GM12891 (cell line): ENCODE results near the gene CD4.
"Not testable (repeated sequence)": the region's sequence is repeated elsewhere in the genome, so short reads cannot be mapped to it uniquely, and the experiment has no call there.

Experiments
- DNase-seq: peaks from one replicate; pipeline ENCODE4 v3.0.0; 2011; ENCODE audit warnings: low spot score; ENCODE audit not compliant: insufficient read length
- FAIRE-seq: peaks from 2 replicates; lab custom pipeline; 2011; peaks lifted over from hg19 to GRCh38; lab: Jason Lieb, UNC
- PAX5 ChIP-seq: IDR thresholded peaks from 2 replicates; pipeline ENCODE4 v1.6.1; 2011; ENCODE audit warnings: low read length, moderate library complexity, mild to moderate bottlenecking; ENCODE audit not compliant: insufficient read depth, severe bottlenecking
- POLR2A ChIP-seq: IDR thresholded peaks from 2 replicates; pipeline ENCODE4 v1.6.1; 2011; ENCODE audit warnings: low read depth, low read length, control low read depth
- POLR2AphosphoS5 ChIP-seq: IDR thresholded peaks from 2 replicates; pipeline ENCODE4 v1.6.1; 2011; ENCODE audit warnings: low read depth, low read length, control low read depth
- POU2F2 ChIP-seq: IDR thresholded peaks from 2 replicates; pipeline ENCODE4 v1.6.1; 2011; ENCODE audit warnings: low read depth, mild to moderate bottlenecking, control low read depth, low read length, moderate library complexity
- SPI1 ChIP-seq: IDR thresholded peaks from 2 replicates; pipeline ENCODE4 v1.6.1; 2011; ENCODE audit warnings: low read depth, low read length, control low read depth
- TAF1 ChIP-seq: IDR thresholded peaks from 2 replicates; pipeline ENCODE4 v1.6.1; 2011; ENCODE audit warnings: low read depth, low read length, control low read depth

CD4 gene

DNA sequence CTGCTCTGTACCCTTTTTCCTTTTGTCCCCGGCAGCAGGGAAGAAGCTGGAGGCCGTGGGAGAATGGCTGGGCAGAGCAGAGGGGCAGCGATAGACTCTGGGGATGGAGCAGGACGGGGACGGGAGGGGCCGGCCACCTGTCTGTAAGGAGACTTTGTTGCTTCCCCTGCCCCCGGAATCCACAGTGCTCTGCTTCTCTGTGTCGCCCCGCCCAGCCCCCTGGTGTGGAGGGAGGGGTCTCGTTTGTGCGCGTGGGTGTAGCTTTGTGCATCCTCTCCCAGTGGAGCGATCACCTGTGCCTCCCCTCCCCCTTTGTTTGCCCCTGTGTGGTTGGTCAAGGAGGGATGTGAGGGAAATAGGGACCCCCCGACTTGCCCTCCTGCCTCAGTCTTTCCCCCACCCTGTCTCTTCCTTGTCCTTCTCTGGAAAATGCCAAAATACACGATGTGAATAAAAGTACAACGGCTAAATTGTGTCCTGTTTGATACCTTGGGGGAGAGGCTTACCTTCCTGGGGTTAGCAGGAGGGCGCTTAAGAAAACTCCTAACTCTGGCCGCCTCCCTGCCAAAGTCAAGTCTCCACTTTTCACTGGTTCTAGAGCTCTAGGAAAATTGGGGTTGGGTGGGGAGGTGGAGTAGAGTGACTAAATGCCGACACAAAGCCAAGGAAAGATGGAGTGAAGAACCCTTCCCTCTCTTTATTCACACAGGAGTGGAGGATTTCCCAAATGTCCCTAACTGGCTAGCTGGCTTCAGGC is 77.0 kb downstream of the CD4 start:
- FAIRE-seq = no peak
- TF ChIP-seq POU2F2 = no peak
- TF ChIP-seq PAX5 = no peak
- no peak for TF ChIP-seq POLR2A
- no peak for TF ChIP-seq TAF1
- no peak for TF ChIP-seq SPI1
- TF ChIP-seq POLR2AphosphoS5 = no peak
- DNase-seq = no peak

DNA sequence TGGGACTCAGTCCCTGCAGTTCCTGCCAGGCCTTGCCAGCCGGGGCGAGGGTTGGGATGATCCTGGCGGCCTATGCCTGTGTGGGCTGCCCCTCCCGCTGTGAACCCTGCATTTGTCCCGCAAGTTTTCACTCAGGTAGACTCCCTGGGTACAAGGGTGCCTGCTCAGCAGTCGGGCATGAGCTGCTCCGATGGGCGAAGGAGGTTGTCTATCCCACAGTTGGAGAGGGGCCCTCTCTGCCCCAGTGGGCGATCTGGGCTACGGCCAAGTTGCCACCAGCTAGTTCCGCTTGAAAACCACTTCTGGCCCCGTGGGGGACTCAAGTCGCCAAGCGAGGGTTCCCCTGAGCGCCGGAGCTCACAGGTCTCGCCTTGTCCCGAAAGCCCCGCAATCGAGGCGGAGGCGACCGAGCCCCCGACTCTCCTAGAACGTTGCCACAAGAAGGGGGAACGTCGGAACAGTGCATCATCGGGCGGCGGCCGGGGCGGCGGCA is 77.6 kb downstream of the CD4 start:
- DNase-seq (no peak), FAIRE-seq (no peak)
- no peak for TF ChIP-seq POLR2A
- TF ChIP-seq PAX5 = no peak
- TF ChIP-seq POLR2AphosphoS5 = no peak
- TF ChIP-seq TAF1 = no peak
- no peak for TF ChIP-seq SPI1
- TF ChIP-seq POU2F2 = no peak

DNA sequence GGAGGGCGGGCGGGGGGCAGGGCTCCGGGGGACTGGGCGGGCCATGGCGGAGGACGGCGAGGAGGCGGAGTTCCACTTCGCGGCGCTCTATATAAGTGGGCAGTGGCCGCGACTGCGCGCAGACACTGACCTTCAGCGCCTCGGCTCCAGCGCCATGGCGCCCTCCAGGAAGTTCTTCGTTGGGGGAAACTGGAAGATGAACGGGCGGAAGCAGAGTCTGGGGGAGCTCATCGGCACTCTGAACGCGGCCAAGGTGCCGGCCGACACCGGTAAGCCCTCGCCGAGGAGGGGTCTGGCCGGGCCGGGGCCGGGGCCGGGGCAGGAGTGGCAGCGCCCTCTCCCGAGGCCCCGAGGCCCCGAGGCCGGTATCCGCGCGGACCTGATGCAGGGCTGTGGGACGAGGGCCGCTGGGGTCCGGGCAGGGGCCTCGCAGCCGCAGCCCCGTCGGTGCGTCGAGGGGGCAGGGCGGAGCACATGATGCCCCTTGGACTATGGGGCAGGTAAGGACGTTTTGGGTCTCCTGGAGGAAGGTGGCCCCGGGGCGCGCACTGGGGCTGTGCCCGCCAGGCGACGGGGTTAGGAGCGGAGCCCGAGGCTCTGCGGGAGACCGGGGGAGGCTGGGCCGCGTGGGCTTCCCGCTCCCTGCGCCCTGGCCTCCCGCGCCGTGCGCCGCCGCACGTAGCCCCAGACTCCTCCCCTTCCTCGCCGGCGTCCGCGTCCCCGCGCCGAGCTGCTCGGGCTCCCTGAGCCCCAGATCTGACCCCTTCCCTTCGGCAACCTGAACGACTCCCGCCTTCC is 78.3 kb downstream of the CD4 start, which contains the start of gene TPI1:
TSS of gene TPI1 (plus strand) at position 119 of the 798 bp plus-strand sequence. CDS start at position 155, 36 bp downstream.
- peak; percentile 98 for TF ChIP-seq POLR2A
- peak; percentile 98 for TF ChIP-seq POLR2AphosphoS5
- peak; percentile 81 for TF ChIP-seq POU2F2
- peak; percentile 96 for TF ChIP-seq TAF1
- no peak for TF ChIP-seq PAX5
- no peak for TF ChIP-seq SPI1
- FAIRE-seq = peak; percentile 97
- peak; percentile 93 for DNase-seq

DNA sequence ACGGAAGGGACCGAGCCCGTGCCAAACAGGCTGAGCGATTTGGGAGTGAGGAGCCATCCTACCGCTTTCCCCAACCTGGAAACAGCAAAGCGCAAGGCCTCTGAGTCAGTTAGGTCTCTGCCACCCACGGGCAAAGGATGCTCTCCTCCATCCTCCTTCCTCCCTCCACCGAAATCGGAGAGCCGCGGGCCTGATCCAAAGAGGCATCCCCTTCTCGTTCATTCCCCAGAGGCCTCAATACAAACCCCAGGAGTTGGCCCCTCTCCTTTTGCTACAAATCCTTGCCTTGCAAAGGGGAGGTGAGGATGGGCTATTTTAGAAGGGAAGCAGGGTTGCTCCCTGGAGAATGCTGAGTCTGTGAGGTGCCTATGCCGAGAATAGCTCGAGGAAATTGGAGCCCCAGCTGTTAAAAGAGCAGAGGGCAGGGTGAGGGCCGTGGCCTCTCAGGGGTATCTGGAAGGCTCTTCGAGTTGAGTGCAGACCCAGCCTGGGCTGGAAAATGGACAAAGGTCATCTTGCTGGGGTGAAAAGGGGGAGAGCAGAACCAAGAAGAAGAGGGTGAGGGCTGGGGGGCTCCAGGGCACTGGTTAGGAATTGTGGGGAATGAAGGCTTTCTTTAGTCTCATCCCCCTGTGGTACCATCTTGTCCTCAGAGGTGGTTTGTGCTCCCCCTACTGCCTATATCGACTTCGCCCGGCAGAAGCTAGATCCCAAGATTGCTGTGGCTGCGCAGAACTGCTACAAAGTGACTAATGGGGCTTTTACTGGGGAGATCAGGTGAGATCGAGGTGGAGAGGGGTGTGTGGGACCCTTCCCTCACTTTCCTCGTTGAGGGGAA is 79.1 kb downstream of the CD4 start:
- FAIRE-seq (peak; percentile 87), DNase-seq (no peak)
- TF ChIP-seq PAX5 (no peak), SPI1 (no peak), POLR2A (no peak), POLR2AphosphoS5 (no peak), TAF1 (no peak), POU2F2 (no peak)

DNA sequence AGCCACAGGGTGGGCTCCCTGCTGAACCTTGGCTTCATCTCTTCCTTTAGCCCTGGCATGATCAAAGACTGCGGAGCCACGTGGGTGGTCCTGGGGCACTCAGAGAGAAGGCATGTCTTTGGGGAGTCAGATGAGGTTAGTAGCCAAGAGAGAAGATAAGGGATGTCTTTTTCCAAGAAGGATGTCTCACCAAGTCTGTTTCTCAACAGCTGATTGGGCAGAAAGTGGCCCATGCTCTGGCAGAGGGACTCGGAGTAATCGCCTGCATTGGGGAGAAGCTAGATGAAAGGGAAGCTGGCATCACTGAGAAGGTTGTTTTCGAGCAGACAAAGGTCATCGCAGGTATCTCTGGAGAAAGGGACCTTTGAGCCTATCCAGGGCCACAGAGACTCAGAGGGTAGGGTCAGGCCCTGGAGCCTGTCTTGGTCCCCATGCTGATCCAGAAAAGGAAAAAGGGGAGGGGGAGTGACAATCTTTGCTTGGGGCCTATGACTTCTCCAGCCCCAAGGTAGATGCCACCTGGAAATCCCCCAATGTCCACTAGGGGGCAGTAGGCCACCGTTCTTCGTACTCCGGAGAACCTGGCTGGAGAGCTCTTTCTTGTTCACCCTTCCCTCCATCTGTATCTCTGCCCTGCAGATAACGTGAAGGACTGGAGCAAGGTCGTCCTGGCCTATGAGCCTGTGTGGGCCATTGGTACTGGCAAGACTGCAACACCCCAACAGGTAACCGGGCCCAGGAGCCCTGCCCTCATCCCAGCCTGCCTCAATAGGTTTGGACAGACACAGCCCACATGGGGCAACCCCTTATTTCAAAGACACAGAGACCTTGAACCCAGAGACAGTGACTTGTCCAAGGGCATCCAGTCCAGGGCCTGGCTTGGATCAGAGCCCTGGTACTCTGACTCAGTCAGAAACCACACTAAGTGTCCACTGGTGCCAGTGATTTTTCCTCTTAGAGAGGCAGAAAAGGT is 80.0 kb downstream of the CD4 start:
- DNase-seq (no peak), FAIRE-seq (peak; percentile 83)
- peak; percentile 16; the same call in 1 of the 2 replicates for TF ChIP-seq POLR2A
- no peak for TF ChIP-seq SPI1
- no peak for TF ChIP-seq PAX5
- TF ChIP-seq POLR2AphosphoS5 = no peak

DNA sequence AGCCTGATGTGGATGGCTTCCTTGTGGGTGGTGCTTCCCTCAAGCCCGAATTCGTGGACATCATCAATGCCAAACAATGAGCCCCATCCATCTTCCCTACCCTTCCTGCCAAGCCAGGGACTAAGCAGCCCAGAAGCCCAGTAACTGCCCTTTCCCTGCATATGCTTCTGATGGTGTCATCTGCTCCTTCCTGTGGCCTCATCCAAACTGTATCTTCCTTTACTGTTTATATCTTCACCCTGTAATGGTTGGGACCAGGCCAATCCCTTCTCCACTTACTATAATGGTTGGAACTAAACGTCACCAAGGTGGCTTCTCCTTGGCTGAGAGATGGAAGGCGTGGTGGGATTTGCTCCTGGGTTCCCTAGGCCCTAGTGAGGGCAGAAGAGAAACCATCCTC is 81.0 kb downstream of the CD4 start:
- not testable (repeated sequence) for FAIRE-seq, DNase-seq
